NOMO-1 (cell line): ENCODE data around the gene MUC12.
"Not testable (repeated sequence)": the region's sequence is repeated elsewhere in the genome, so short reads cannot be mapped to it uniquely, and the experiment has no call there.

Experiments used
- DNase-seq, 2 experiments: peaks; one replicate each; lab custom pipeline; 2025; ENCODE audit not compliant: unreplicated experiment in 2 of 2; lab: John Stamatoyannopoulos, UW

Gene MUC12

GRCh38 chr7:100984241-100984918, 15.0 kb downstream of the MUC12 start:
- DNase-seq = not testable (repeated sequence)

DNA sequence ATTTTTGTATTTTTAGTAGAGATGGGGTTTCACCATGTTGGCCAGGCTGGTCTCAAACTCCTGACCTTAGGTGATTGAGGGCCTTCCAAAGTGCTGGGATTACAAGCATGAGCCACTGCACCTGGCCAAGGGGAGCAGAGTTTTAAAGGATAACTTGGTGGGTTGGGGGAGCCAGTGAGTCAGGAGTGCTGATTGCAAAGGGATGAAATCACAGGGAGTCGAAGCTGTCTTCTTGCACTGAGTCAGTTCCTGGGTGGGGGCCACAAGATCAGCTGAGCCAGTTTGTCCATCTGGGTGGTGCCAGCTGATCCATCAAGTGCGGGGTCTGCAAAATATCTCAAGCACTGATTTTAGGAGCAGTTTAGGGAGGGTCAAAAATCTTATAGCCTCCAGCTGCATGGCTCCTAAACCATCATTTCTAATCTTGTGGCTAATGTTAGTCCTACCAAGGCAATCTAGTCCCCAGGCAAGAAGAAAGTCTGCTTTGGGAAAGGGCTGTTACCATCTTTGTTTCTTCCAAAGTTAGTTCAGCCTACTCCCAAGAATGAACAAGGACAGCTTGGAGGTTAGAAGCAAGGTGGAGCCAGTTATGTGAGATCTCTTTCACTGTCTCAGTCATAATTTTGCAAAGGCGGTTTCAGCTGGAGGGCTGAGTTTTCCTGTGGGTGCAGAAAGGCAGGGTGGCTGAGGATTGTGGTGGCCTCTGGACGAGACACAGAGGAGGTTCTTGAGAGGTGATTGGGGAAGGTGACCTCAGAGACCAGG, 15.8 kb downstream of the MUC12 start:
- DNase-seq = not testable (repeated sequence)

- DNase-seq = no peak
Observed at GRCh38 chr7:100991631-100992030, 22.3 kb downstream of the MUC12 start.

- not testable (repeated sequence) for DNase-seq
Observed at GRCh38 chr7:100992280-100992679, 22.9 kb downstream of the MUC12 start.

GRCh38 chr7:100994671-100995070, 25.3 kb downstream of the MUC12 start:
- not testable (repeated sequence) for DNase-seq

GRCh38 chr7:100998530-100998929, 29.2 kb downstream of the MUC12 start:
- DNase-seq = not testable (repeated sequence)

DNA sequence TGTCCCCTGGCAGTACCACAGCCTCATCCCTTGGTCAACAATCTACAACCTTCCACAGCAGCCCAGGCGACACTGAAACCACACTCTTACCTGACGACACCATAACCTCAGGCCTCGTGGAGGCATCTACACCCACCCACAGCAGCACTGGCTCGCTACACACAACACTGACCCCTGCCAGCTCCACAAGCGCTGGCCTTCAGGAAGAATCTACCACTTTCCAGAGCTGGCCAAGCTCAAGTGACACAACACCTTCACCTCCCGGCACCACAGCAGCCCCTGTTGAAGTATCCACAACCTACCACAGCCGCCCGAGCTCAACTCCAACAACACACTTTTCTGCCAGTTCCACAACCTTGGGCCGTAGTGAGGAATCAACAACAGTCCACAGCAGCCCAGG, 30.0 kb downstream of the MUC12 start:
- DNase-seq = not testable (repeated sequence)

- DNase-seq = not testable (repeated sequence)
Observed at GRCh38 chr7:101000025-101000424, 30.7 kb downstream of the MUC12 start.

DNA sequence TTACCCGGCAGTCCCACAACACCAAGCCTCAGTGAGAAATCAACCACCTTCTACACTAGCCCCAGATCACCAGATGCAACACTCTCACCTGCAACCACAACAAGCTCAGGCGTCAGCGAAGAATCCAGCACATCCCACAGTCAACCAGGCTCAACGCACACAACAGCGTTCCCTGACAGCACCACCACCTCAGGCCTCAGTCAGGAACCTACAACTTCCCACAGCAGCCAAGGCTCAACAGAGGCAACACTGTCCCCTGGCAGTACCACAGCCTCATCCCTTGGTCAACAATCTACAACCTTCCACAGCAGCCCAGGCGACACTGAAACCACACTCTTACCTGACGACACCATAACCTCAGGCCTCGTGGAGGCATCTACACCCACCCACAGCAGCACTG, 33.0 kb downstream of the MUC12 start:
- DNase-seq = not testable (repeated sequence)

GRCh38 chr7:101007361-101007760, 38.0 kb downstream of the MUC12 start:
- not testable (repeated sequence) for DNase-seq

DNA sequence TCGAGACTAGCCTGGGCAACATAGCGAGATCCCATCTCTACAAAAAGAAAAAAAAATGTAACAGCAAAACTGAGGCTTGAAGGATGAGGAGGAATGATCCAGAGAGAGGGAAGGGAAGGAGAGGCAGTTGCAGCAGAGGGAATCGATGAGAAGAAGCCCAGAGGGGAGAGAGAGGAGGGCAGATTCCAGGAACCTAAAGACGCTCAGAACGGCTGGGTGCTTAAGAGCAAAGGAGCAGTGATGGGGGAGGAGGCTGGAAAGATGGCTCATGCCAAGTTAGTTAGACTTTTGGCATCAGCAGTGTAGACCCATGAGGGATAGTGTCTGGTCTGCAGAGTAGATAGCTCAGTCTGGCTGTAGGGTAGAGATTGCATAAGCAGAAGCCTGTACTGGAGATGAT, 40.3 kb downstream of the MUC12 start:
- no peak for DNase-seq

- no peak for DNase-seq
Observed at GRCh38 chr7:101012931-101013330, 43.6 kb downstream of the MUC12 start.

- DNase-seq = no peak
Observed at GRCh38 chr7:101015626-101016025, 46.3 kb downstream of the MUC12 start.

GRCh38 chr7:101017064-101017777, 47.9 kb downstream of the MUC12 start:
- DNase-seq = peak; percentile 78 to 83

DNA sequence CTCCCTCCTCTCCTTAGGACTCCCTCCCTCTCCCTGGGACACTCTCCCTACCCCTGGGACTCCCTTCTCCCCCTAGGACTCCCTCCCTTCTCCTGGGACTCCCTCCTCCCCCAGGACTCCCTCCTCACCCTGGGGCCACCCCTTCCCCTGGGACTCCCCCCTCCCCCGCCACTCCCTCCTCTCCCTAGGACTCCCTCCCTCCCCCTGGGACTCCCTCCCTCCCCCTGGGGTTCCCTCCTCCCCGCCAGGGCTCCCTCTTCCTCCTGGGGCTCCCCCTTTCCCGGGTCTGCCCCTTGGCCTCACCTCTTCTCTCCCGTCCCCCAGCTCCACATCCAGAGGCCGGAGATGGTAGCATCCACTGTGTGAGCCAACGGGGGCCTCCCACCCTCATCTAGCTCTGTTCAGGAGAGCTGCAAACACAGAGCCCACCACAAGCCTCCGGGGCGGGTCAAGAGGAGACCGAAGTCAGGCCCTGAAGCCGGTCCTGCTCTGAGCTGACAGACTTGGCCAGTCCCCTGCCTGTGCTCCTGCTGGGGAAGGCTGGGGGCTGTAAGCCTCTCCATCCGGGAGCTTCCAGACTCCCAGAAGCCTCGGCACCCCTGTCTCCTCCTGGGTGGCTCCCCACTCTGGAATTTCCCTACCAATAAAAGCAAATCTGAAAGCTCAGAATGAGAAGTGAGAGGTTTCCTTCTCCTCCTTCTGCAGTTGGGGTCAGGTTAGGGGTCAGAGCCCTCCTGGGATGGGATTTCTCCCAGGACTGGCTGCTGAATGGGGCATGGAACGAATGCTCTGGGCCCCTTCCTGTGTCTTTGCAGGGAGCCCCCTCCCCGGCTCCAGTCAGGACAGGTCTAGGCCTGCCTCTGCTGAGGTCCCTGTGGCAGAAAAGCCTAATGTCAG, 49.2 kb downstream of the MUC12 start:
- DNase-seq = no peak

DNA sequence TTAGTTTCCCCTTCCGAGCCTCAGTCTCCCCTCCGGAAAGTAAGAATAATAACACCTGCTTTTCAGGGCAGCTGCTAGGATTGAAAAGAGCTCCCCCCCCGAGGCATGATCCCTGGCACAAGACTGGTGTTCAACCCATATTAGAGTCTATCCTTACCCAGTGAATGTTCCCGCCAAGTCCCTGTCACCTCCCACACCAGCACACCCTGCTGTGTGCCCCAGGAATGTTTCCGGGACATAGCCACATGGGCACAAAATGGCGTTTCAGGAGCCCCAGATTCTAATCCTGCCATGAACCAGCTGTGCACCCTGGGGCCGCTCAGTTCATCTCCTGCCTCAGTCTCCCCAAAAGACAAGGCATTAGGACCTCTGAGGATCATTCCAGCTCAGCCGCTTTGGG, 51.1 kb downstream of the MUC12 start:
- DNase-seq = no peak

DNA sequence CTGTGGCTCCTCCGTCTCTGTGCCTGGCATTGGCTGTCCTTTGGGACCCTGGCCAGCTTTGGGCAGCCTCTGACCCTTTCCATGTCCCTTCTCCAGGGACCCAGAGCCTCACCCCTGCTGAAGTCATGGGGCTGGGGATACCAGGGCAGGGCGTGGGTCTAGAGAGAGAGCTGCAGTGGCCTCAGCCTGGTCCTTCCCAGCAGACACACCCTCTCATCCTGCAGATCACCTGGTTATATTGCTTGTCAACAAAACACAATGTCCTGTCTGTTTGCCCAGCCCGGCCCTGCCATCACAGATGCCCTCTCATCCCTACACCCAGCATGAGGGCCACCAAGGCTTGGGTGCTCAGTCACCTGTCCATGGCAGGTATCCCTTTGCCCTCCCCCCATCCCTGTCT, 52.3 kb downstream of the MUC12 start:
- DNase-seq = no peak

- DNase-seq = no peak
Observed at GRCh38 chr7:101023839-101024238, 54.5 kb downstream of the MUC12 start.

- DNase-seq = no peak
Observed at GRCh38 chr7:101031082-101031481, 61.7 kb downstream of the MUC12 start.

DNA sequence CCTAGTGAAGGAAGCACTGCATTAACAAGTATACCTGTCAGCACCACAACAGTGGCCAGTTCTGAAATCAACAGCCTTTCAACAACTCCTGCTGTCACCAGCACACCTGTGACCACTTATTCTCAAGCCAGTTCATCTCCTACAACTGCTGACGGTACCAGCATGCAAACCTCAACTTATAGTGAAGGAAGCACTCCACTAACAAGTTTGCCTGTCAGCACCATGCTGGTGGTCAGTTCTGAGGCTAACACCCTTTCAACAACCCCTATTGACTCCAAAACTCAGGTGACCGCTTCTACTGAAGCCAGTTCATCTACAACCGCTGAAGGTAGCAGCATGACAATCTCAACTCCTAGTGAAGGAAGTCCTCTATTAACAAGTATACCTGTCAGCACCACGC, 66.6 kb downstream of the MUC12 start:
- no peak for DNase-seq

- DNase-seq = not testable (repeated sequence)
Observed at GRCh38 chr7:101041283-101041682, 71.9 kb downstream of the MUC12 start.
